HG02884 (cell line): ENCODE measurements around the gene HRH2.
"Not testable (repeated sequence)": the region's sequence is repeated elsewhere in the genome, so short reads cannot be mapped to it uniquely, and the experiment has no call there.

Source experiments
- ATAC-seq: cut with Tn5 transposase; IDR thresholded peaks from one replicate; pipeline ENCODE4 v1.9.1; 2021; ENCODE audit warnings: mild to moderate bottlenecking, moderate library complexity; ENCODE audit not compliant: unreplicated experiment

Gene HRH2

GRCh38 chr5:175735701-175736100, 77.8 kb downstream of the HRH2 start:
- ATAC-seq, result no peak

GRCh38 chr5:175736652-175737051, 78.8 kb downstream of the HRH2 start:
- ATAC-seq, result no peak

GRCh38 chr5:175737481-175737880, 79.6 kb downstream of the HRH2 start:
- no peak for ATAC-seq

- no peak for ATAC-seq
These were observed 80.3 kb downstream of the HRH2 start for GRCh38 chr5:175738126-175738525.

GRCh38 chr5:175738602-175739133, 80.8 kb downstream of the HRH2 start:
- no peak for ATAC-seq

GRCh38 chr5:175740014-175740413, 82.1 kb downstream of the HRH2 start:
- no peak for ATAC-seq

GRCh38 chr5:175741556-175741955, 83.7 kb downstream of the HRH2 start:
- ATAC-seq, result no peak

- ATAC-seq, result no peak
These were observed 84.6 kb downstream of the HRH2 start for GRCh38 chr5:175742290-175742994.

GRCh38 chr5:175743676-175744210, 85.9 kb downstream of the HRH2 start:
- ATAC-seq, result no peak

GRCh38 chr5:175745210-175745609, 87.3 kb downstream of the HRH2 start:
- no peak for ATAC-seq

GRCh38 chr5:175746851-175747250, 89.0 kb downstream of the HRH2 start:
- ATAC-seq, result no peak

GRCh38 chr5:175747539-175748060, 89.7 kb downstream of the HRH2 start:
- no peak for ATAC-seq

GRCh38 chr5:175748650-175749049, 90.8 kb downstream of the HRH2 start:
- no peak for ATAC-seq

GRCh38 chr5:175749591-175749990, 91.7 kb downstream of the HRH2 start:
- no peak for ATAC-seq

GRCh38 chr5:175750511-175750931, 92.7 kb downstream of the HRH2 start:
- ATAC-seq, result no peak

- ATAC-seq, result no peak
These were observed 93.5 kb downstream of the HRH2 start for GRCh38 chr5:175751369-175751768.

- no peak for ATAC-seq
These were observed 95.1 kb downstream of the HRH2 start for GRCh38 chr5:175752826-175753535.

GRCh38 chr5:175753536-175754402, 95.9 kb downstream of the HRH2 start:
- no peak for ATAC-seq

GRCh38 chr5:175759991-175760390, 102.1 kb downstream of the HRH2 start:
- ATAC-seq, result not testable (repeated sequence)
